Measurements from ENCODE around the gene KIFBP.

- TF ChIP-seq CTCF (IDR thresholded peaks at IDR 0.05) = no peak
- no peak for TF ChIP-seq POLR2A (IDR thresholded peaks at IDR 0.05)
Observed at GRCh38 chr10:68981074-68981473, 7.5 kb upstream of the KIFBP start.

Data from uterus (tissue), 2 donors.